ENCODE measurements around the gene CDCA8. TPM values are rescaled to one million over a fixed set of nuclear protein-coding genes. Genes with fewer than 3 reads are reported as not detected.

The CDCA8 gene
- total RNA-seq (ENCODE audit: low replicate concordance): 0.23 and 1.9 TPM in 2 replicates

GRCh38 chr1:37692078-37692833 is at the start of gene CDCA8:
CDCA8 (plus strand) TSS chr1:37692516; CDS start chr1:37692691, 175 bp downstream.

Other genes starting within 250 kb of the CDCA8 start
- 2.2 and 15.3 TPM in 2 replicates for gene ZC3H12A, start 217.9 kb upstream of the CDCA8 start, total RNA-seq (ENCODE audit: low replicate concordance)
- 25.0 and 31.5 TPM in 2 replicates for gene MEAF6, start 177.8 kb upstream of the CDCA8 start, total RNA-seq (ENCODE audit: low replicate concordance)
- 15.6 and 16.3 TPM in 2 replicates for gene SNIP1, start 138.2 kb upstream of the CDCA8 start, total RNA-seq (ENCODE audit: low replicate concordance)
- 3.2 and 6.7 TPM in 2 replicates for gene DNALI1, start 135.6 kb upstream of the CDCA8 start, total RNA-seq (ENCODE audit: low replicate concordance)
- 56.4 and 97.3 TPM in 2 replicates for gene GNL2, start 96.6 kb upstream of the CDCA8 start, total RNA-seq (ENCODE audit: low replicate concordance)
- under 0.01 and 0.35 TPM in 2 replicates for gene RSPO1, start 57.6 kb upstream of the CDCA8 start, total RNA-seq (ENCODE audit: low replicate concordance)
- gene EPHA10, start 72.6 kb downstream of the CDCA8 start, total RNA-seq (ENCODE audit: low replicate concordance): not detected in 2 replicates
- gene MANEAL, start 101.3 kb downstream of the CDCA8 start, total RNA-seq (ENCODE audit: low replicate concordance): 0.35 and 0.38 TPM in 2 replicates
- 4.7 and 27.9 TPM in 2 replicates for gene C1orf122, start 115.3 kb downstream of the CDCA8 start, total RNA-seq (ENCODE audit: low replicate concordance)
- 4.4 and 17.4 TPM in 2 replicates for gene YRDC, start 115.7 kb downstream of the CDCA8 start, total RNA-seq (ENCODE audit: low replicate concordance)
- gene MTF1, start 167.1 kb downstream of the CDCA8 start, total RNA-seq (ENCODE audit: low replicate concordance): 1.9 and 2.0 TPM in 2 replicates